Measurements from ENCODE around the gene ZNF3. TPM values are rescaled to one million over a fixed set of nuclear protein-coding genes. Genes with fewer than 3 reads are reported as not detected.

ZNF3 gene
- total and polyA plus RNA-seq, 2 experiments from 2014 or later: 23.4 to 48.9 TPM

DNA sequence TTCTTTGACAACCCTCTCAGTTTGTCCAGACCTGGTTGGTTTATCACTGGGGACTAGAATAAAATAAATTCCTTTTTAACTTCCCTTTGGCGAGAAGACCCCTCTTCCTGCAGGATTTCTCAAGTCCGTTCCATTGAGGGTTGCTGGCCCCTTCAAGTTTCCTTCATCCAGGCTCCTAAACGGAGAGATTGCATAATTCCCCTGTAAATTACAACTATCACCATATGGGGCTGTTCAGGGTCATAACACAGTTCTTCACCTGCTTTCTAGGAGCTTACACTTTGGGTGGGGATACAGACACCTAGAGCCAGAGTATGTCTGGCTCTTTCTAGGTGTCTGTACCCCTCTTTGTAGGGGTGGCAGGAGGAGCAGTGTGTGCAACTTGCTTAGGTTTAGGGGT, 4.0 kb upstream of the ZNF3 start:
- Histone ChIP-seq H3K4me3 (no peak overlapping the region), H3K27ac (ENCODE audit: low read depth) (no peak overlapping the region), H4K20me1 (replicated peaks; ENCODE audit: insufficient read depth) (peaks cover under 1% of the 10 kb centered on the region; the same call in 1 of the 2 replicates), H3K9me2 (ENCODE audit: insufficient read depth) (no peaks in the 10 kb centered on the region), H2AFZ (no peak overlapping the region), H3K4me1 (ENCODE audit: insufficient read depth) (peaks cover 14% of the 10 kb centered on the region), H3K4me2 (no peak overlapping the region), H3K79me2 (replicated peaks; ENCODE audit: insufficient read depth) (peaks cover 16% of the 10 kb centered on the region), H3F3A (replicated peaks; ENCODE audit: low read depth) (peaks cover 23% of the 10 kb centered on the region; the same call in 1 of the 2 replicates), H3K36me3 (ENCODE audit: insufficient read depth) (no peaks in the 10 kb centered on the region), H3K27me3 (ENCODE audit: insufficient read depth) (no peaks in the 10 kb centered on the region)
- TF ChIP-seq ZNF114 (CRISPR knock-in tag; IDR thresholded peaks at IDR 0.05): no peak
- TF ChIP-seq, protein P1, sequence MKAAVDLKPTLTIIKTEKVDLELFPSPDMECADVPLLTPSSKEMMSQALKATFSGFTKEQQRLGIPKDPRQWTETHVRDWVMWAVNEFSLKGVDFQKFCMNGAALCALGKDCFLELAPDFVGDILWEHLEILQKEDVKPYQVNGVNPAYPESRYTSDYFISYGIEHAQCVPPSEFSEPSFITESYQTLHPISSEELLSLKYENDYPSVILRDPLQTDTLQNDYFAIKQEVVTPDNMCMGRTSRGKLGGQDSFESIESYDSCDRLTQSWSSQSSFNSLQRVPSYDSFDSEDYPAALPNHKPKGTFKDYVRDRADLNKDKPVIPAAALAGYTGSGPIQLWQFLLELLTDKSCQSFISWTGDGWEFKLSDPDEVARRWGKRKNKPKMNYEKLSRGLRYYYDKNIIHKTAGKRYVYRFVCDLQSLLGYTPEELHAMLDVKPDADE (IDR thresholded peaks at IDR 0.05): no peak
- no peak for TF ChIP-seq ZNF331 (CRISPR knock-in tag; IDR thresholded peaks at IDR 0.05; ENCODE audit: low read depth)
- TF ChIP-seq STAT1 (IDR thresholded peaks at IDR 0.05; ENCODE audit: unreplicated experiment): no peak
- no peak for TF ChIP-seq POLR2AphosphoS5 (IDR thresholded peaks at IDR 0.05; ENCODE audit: low read depth)
- TF ChIP-seq CREB1 (CRISPR knock-in tag; IDR thresholded peaks at IDR 0.05; ENCODE audit: low read depth): no peak
- TF ChIP-seq, protein P2, sequence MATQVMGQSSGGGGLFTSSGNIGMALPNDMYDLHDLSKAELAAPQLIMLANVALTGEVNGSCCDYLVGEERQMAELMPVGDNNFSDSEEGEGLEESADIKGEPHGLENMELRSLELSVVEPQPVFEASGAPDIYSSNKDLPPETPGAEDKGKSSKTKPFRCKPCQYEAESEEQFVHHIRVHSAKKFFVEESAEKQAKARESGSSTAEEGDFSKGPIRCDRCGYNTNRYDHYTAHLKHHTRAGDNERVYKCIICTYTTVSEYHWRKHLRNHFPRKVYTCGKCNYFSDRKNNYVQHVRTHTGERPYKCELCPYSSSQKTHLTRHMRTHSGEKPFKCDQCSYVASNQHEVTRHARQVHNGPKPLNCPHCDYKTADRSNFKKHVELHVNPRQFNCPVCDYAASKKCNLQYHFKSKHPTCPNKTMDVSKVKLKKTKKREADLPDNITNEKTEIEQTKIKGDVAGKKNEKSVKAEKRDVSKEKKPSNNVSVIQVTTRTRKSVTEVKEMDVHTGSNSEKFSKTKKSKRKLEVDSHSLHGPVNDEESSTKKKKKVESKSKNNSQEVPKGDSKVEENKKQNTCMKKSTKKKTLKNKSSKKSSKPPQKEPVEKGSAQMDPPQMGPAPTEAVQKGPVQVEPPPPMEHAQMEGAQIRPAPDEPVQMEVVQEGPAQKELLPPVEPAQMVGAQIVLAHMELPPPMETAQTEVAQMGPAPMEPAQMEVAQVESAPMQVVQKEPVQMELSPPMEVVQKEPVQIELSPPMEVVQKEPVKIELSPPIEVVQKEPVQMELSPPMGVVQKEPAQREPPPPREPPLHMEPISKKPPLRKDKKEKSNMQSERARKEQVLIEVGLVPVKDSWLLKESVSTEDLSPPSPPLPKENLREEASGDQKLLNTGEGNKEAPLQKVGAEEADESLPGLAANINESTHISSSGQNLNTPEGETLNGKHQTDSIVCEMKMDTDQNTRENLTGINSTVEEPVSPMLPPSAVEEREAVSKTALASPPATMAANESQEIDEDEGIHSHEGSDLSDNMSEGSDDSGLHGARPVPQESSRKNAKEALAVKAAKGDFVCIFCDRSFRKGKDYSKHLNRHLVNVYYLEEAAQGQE (IDR thresholded peaks at IDR 0.05; ENCODE audit: unreplicated experiment): no peak
- TF ChIP-seq JUNB (IDR thresholded peaks at IDR 0.05; ENCODE audit: unreplicated experiment): no peak
- TF ChIP-seq, protein P3, sequence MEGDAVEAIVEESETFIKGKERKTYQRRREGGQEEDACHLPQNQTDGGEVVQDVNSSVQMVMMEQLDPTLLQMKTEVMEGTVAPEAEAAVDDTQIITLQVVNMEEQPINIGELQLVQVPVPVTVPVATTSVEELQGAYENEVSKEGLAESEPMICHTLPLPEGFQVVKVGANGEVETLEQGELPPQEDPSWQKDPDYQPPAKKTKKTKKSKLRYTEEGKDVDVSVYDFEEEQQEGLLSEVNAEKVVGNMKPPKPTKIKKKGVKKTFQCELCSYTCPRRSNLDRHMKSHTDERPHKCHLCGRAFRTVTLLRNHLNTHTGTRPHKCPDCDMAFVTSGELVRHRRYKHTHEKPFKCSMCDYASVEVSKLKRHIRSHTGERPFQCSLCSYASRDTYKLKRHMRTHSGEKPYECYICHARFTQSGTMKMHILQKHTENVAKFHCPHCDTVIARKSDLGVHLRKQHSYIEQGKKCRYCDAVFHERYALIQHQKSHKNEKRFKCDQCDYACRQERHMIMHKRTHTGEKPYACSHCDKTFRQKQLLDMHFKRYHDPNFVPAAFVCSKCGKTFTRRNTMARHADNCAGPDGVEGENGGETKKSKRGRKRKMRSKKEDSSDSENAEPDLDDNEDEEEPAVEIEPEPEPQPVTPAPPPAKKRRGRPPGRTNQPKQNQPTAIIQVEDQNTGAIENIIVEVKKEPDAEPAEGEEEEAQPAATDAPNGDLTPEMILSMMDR (conservative IDR thresholded peaks at IDR 0.05; ENCODE audit: low read depth in 2 of 2): no peak
- TF ChIP-seq EZH2 (IDR thresholded peaks at IDR 0.05; ENCODE audit: low read depth, unreplicated experiment): no peak
- DNase-seq (ENCODE audit: low spot score) (no peak), ATAC-seq (no peak)
- peaks cover 26% of the 10 kb centered on the region for H3K4me1 Mint-ChIP-seq
- H3K36me3 Mint-ChIP-seq (ENCODE audit: low read depth): peaks cover 11% of the 10 kb centered on the region
- H3K27ac Mint-ChIP-seq: no peak overlapping the region
- peaks cover 13% of the 10 kb centered on the region for H3K27me3 Mint-ChIP-seq (ENCODE audit: insufficient read depth, low read depth, poor library complexity)
- H3K9me3 Mint-ChIP-seq: peaks cover 3% of the 10 kb centered on the region; the same call in 1 of the 3 replicates
- no peak overlapping the region for H3K4me3 Mint-ChIP-seq
